Measurements from ENCODE around the gene DYNLT1. TPM values are rescaled to one million over a fixed set of nuclear protein-coding genes. Genes with fewer than 3 reads are reported as not detected.
"Not testable (repeated sequence)": the region's sequence is repeated elsewhere in the genome, so short reads cannot be mapped to it uniquely, and the experiment has no call there.

The DYNLT1 gene
- total RNA-seq, 2 donors from 2014 or later = 87.2 to 107 TPM

DNA sequence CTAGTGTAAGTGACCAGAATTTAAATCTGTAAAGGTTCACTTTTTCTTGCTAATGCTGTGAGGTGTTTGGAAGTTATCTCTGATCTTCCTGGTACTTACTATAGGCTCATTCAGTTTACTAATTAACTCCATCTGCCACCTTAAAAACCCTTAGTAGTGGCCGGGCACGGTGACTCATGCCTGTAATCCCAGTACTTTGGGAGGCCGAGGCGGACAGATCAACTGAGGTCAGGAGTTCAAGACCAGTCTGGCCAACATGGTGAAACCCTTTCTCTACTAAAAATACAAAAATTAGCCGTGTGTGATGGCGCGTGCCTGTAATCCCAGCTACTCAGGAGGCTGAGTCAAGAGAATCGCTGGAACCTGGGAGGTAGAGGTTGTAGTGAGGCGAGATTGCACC lies 12.4 kb upstream of the DYNLT1 start:
- H3K9me3 ChIP-seq (ENCODE audit: control insufficient read depth, low read length, poor library complexity, severe bottlenecking); H3K36me3 Mint-ChIP-seq (ENCODE audit: low read depth); DNase-seq; H3K4me3 Mint-ChIP-seq; H3K27me3 Mint-ChIP-seq; ATAC-seq: not testable (repeated sequence)
- H3K27ac Mint-ChIP-seq = peak overlapping the region; percentile 99
- peaks cover 42% of the 10 kb centered on the region for H3K4me1 Mint-ChIP-seq

GRCh38 chr6:158655569-158656450 lies 11.3 kb upstream of the DYNLT1 start:
- no peaks in the 10 kb centered on the region for H3K9me3 ChIP-seq (ENCODE audit: control insufficient read depth, low read length, poor library complexity, severe bottlenecking)
- H3K36me3 Mint-ChIP-seq (ENCODE audit: low read depth) = no peaks in the 10 kb centered on the region
- no peaks in the 10 kb centered on the region for H3K27me3 Mint-ChIP-seq
- H3K4me1 Mint-ChIP-seq = peaks cover 43% of the 10 kb centered on the region
- peak overlapping the region; percentile 84 for H3K4me3 Mint-ChIP-seq
- H3K27ac Mint-ChIP-seq = peak overlapping the region; percentile 99
- ATAC-seq (no peak), DNase-seq (no peak)

- DNase-seq (no peak), ATAC-seq (no peak)
- peaks cover 43% of the 10 kb centered on the region for H3K4me1 Mint-ChIP-seq
- peak overlapping the region; percentile 99 for H3K27ac Mint-ChIP-seq
- no peaks in the 10 kb centered on the region for H3K36me3 Mint-ChIP-seq (ENCODE audit: low read depth)
- no peaks in the 10 kb centered on the region for H3K27me3 Mint-ChIP-seq
- peak overlapping the region; percentile 84 for H3K4me3 Mint-ChIP-seq
- no peaks in the 10 kb centered on the region for H3K9me3 ChIP-seq (ENCODE audit: control insufficient read depth, low read length, poor library complexity, severe bottlenecking)
Measured at GRCh38 chr6:158654960-158655489, 10.5 kb upstream of the DYNLT1 start.

GRCh38 chr6:158654498-158654897 lies 10.0 kb upstream of the DYNLT1 start:
- DNase-seq = no peak
- Mint-ChIP-seq H3K36me3 (ENCODE audit: low read depth) (no peaks in the 10 kb centered on the region), H3K4me1 (peaks cover 47% of the 10 kb centered on the region)

DNA sequence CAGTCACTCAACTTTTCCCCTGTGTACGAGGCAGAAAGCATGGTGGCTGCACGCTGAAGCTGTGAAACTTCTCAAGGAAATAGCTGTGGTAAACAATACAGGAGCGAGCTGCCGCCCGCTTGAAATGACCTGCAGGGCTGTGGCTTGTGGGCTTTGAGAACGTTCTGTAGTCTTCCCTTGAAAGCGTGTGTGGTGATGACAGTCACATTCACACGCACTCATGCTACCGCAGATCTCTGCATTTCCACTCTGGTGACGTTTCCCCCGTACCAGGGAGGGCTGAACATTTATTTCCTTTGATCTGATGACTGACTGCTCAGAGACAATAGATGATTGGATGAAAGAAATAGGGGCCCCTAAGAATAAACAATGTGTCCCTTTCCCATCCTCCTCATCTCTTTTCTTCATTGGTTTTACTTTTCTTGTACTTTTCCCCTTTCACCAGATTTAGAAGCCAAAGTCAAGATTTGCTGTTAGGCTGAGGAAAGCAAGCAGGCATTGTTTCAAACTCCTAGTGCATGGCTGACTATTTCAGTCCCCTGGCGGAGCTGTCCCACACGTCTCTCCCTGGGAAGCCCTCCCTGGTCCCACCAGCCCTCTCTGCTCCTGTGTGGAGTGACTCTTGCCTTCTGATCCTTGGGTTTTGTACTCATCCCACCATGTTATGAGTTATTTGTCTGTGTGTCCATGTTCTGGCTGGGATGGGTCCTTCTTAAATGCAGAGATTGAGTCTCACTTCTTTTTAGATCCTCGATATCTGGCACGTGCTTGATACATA lies 9.2 kb upstream of the DYNLT1 start:
- peaks cover 53% of the 10 kb centered on the region for H3K4me1 Mint-ChIP-seq
- H3K9me3 ChIP-seq (ENCODE audit: control insufficient read depth, low read length, poor library complexity, severe bottlenecking) = no peaks in the 10 kb centered on the region
- DNase-seq (peak; percentile 58 to 82 (median 74)), ATAC-seq (peak; percentile 74)
- no peaks in the 10 kb centered on the region for H3K27me3 Mint-ChIP-seq
- no peaks in the 10 kb centered on the region for H3K36me3 Mint-ChIP-seq (ENCODE audit: low read depth)
- peak overlapping the region; percentile 84 for H3K4me3 Mint-ChIP-seq
- H3K27ac Mint-ChIP-seq = peak overlapping the region; percentile 99

More at GRCh38 chr6:158654498-158654897, 10.0 kb upstream of the DYNLT1 start:
- Mint-ChIP-seq H3K27ac (peak overlapping the region; percentile 99), H3K4me3 (peak overlapping the region; percentile 84), H3K27me3 (no peaks in the 10 kb centered on the region)
- no peak for ATAC-seq
- H3K9me3 ChIP-seq (ENCODE audit: control insufficient read depth, low read length, poor library complexity, severe bottlenecking) = no peaks in the 10 kb centered on the region

DNA sequence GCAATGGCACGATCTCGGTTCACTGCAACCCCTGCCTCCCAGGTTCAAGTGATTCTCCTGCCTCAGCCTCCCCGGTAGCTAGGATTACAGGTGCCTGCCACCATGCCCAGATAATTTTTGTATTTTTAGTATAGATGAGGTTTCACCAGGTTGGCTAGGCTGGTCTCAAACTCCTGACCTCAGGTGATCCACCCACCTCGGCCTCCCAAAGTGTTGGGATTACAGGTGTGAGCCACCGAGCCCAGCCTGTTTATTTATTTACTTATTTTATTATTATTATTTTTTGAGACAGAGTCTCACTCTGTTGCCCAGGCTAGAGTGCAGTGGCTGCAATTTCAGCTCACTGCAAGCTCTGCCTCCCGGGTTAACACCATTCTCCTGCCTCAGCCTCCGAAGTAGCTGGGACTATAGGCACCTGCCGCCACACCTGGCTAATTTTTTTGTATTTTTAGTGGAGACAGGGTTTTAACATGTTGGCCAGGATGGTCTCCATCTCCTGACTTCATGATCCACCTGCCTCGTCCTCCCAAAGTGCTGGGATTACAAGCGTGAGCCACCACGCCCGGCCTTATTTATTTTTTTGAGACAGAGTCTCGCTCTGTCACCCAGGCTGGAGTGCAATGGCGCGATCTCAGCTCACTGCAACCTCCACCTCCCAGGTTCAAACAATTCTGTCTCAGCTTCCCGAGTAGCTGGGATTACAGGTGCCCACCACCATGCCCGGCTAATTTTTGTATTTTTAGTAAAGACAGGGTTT lies 7.6 kb upstream of the DYNLT1 start:
- Mint-ChIP-seq H3K4me1 (peaks cover 60% of the 10 kb centered on the region), H3K27ac (peak overlapping the region; percentile 99), H3K4me3 (peak overlapping the region; percentile 84)
- not testable (repeated sequence) for H3K9me3 ChIP-seq (ENCODE audit: control insufficient read depth, low read length, poor library complexity, severe bottlenecking); H3K36me3 Mint-ChIP-seq (ENCODE audit: low read depth); ATAC-seq; H3K27me3 Mint-ChIP-seq; DNase-seq

DNA sequence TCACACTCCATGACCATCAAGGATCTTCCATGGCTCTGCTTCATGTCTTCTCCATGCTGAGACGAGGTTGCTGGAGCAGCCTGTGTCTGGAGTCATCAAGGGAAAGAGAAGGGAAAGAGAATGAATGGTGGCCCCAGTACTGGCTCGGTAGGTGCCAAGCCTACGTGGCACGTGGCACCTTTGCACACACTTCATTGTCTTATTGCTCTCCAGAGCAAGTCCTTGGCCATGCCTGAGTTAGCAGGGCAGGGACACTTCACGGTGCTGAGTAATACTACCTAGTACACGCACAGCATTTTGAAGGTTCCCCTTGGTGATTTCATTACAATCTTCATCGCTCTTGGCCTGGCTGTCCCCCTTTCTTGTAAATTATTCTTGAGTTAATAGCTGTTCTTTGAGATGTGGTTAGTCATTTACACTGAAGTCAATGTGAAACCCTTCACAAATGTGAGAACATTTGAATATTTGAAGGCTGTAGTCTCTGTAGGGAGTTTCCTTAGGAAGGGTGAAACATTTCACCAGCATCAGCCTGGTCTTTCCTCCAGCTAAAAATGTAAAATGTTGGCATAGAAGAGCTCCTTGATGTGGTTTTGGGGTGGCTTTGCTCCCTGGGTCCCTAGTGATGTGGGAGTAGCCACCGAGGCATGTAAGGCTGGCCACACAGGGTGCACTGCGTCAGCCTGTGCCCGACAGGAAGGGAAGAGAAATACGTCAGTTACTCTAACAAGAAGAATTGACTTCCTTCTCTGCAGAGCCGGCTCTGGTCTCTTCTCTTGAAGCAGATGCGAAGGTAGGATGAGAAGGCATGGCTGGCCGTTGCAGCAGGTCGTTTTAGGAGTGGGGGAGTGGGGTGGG lies 5.0 kb upstream of the DYNLT1 start, which contains the start of gene SYTL3:
Gene SYTL3, plus strand, starts transcription at position 766 of the 855 bp plus-strand sequence. CDS start 13,215 bp downstream, outside the sequence.
- peak within 1 kb of the TSS; percentile 99 for H3K27ac Mint-ChIP-seq
- peak within 1 kb of the TSS; percentile 80 for H3K4me3 Mint-ChIP-seq
- peak; percentile 75 for ATAC-seq
- H3K4me1 Mint-ChIP-seq = peaks cover 54% of the 10 kb centered on the region
- DNase-seq = peak; percentile 55 to 77 (median 72)
- no peaks in the 10 kb centered on the region for H3K9me3 ChIP-seq (ENCODE audit: control insufficient read depth, low read length, poor library complexity, severe bottlenecking)
- H3K36me3 Mint-ChIP-seq (ENCODE audit: low read depth) = no peaks in the 10 kb centered on the region
- no peaks in the 10 kb centered on the region for H3K27me3 Mint-ChIP-seq

GRCh38 chr6:158648682-158649131 lies 4.2 kb upstream of the DYNLT1 start:
- H3K4me1 Mint-ChIP-seq = peaks cover 46% of the 10 kb centered on the region
- ATAC-seq (no peak), DNase-seq (no peak)
- H3K27me3 Mint-ChIP-seq = no peaks in the 10 kb centered on the region
- H3K9me3 ChIP-seq (ENCODE audit: control insufficient read depth, low read length, poor library complexity, severe bottlenecking) = no peaks in the 10 kb centered on the region
- H3K4me3 Mint-ChIP-seq = peak overlapping the region; percentile 53
- peak overlapping the region; percentile 99 for H3K27ac Mint-ChIP-seq
- peaks cover 2% of the 10 kb centered on the region for H3K36me3 Mint-ChIP-seq (ENCODE audit: low read depth)

DNA sequence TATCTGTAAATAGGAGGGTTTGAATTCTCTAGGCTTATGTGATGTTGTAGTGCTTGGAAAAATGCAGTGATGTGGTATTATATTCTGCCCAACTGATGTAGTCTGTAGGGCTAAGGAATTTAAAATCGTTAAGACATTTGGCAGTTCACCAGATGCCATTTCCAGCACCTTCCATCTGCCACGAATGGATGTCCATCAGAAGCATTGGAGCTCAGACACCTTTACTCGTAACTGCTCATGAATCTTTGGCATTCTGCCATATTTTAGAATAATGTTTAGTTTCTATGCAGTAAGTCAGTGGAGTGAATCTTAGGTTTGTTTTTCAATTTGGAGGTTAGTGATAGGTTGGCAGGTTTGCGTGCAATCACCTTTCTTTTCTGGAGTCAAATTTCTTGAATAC lies 3.0 kb upstream of the DYNLT1 start:
- no peaks in the 10 kb centered on the region for H3K27me3 Mint-ChIP-seq
- H3K27ac Mint-ChIP-seq = peak overlapping the region; percentile 99
- H3K4me1 Mint-ChIP-seq = peaks cover 45% of the 10 kb centered on the region
- DNase-seq = no peak
- H3K4me3 Mint-ChIP-seq = peak overlapping the region; percentile 36
- peaks cover 3% of the 10 kb centered on the region for H3K36me3 Mint-ChIP-seq (ENCODE audit: low read depth)
- no peak for ATAC-seq
- no peaks in the 10 kb centered on the region for H3K9me3 ChIP-seq (ENCODE audit: control insufficient read depth, low read length, poor library complexity, severe bottlenecking)

GRCh38 chr6:158646023-158646910 lies 1.7 kb upstream of the DYNLT1 start:
- Mint-ChIP-seq H3K36me3 (ENCODE audit: low read depth) (peaks cover 4% of the 10 kb centered on the region), H3K27me3 (no peaks in the 10 kb centered on the region), H3K4me3 (peak overlapping the region; percentile 96), H3K27ac (peak overlapping the region; percentile 99), H3K4me1 (peaks cover 54% of the 10 kb centered on the region)
- no peak for ATAC-seq
- DNase-seq = no peak
- H3K9me3 ChIP-seq (ENCODE audit: control insufficient read depth, low read length, poor library complexity, severe bottlenecking) = no peaks in the 10 kb centered on the region

Data from T-helper 17 cell (primary cell).